Suprapubic skin (tissue), 3 donors: Measurements from ENCODE around the gene TEAD1.
A peak's percentile ranks its signal among the peaks of the same experiment; 100 is the strongest.

ENCODE experiments used
- CTCF ChIP-seq, 2 donors: fragments of 200-600 bp in 1 of 2; fragments of 450-650 bp in 1 of 2; sonication (generic) in 1 of 2; IDR thresholded peaks; one replicate each; pipeline ENCODE4 v1.5.1; 2016 to 2019; ENCODE audit warnings: antibody characterized with exemption in 2 of 2, mild to moderate bottlenecking in 1 of 2, moderate library complexity in 1 of 2
- EP300 ChIP-seq: sonication (generic); formaldehyde crosslinking; IDR thresholded peaks from one replicate; pipeline ENCODE4 v1.6.1; 2017; ENCODE audit warnings: antibody characterized with exemption

- peak; percentile 88 for TF ChIP-seq CTCF (IDR thresholded peaks at IDR 0.05)
- TF ChIP-seq EP300, result no peak
These were observed 219.8 kb downstream of the TEAD1 start for GRCh38 chr11:12893787-12894672.
